ENCODE measurements around the gene ANGEL2. TPM values are rescaled to one million over a fixed set of nuclear protein-coding genes. Genes with fewer than 3 reads are reported as not detected.
A peak's percentile ranks its signal among the peaks of the same experiment; 100 is the strongest.

The ANGEL2 gene
- polyA plus RNA-seq, 1 donor from 2014 or later = 33.1 TPM

GRCh38 chr1:212943393-212943710 is 72.3 kb downstream of the ANGEL2 start:
- Mint-ChIP-seq H3K9me3 (peaks cover 0 to 3% (median 0%) of the 10 kb centered on the region in 3 donors), H3K4me3 (no peak overlapping the region), H3K36me3 (no peaks in the 10 kb centered on the region), H3K4me1 (peaks cover 22 to 28% (median 24%) of the 10 kb centered on the region in 3 donors), H3K27me3 (no peaks in the 10 kb centered on the region), H3K27ac (no peak overlapping the region)

- no peak overlapping the region for H3K27ac Mint-ChIP-seq
- H3K36me3 Mint-ChIP-seq = no peaks in the 10 kb centered on the region
- no peaks in the 10 kb centered on the region for H3K27me3 Mint-ChIP-seq
- H3K4me3 Mint-ChIP-seq = peak overlapping the region in 1 of 4 donors; percentile 4
- peaks cover 23 to 28% (median 24%) of the 10 kb centered on the region in 3 donors for H3K4me1 Mint-ChIP-seq
- H3K9me3 Mint-ChIP-seq = peaks cover 0 to 3% (median 0%) of the 10 kb centered on the region in 3 donors
Measured at GRCh38 chr1:212942679-212943392, 72.8 kb downstream of the ANGEL2 start.

Other genes with a start within 250 kb of the ANGEL2 start
- 71.5 TPM for gene NSL1, start 224.1 kb downstream of the ANGEL2 start, polyA plus RNA-seq
- gene TATDN3, start 224.0 kb downstream of the ANGEL2 start, polyA plus RNA-seq = 30.0 TPM
- gene SPATA45, start 168.2 kb downstream of the ANGEL2 start, polyA plus RNA-seq = 0.80 TPM
- gene FLVCR1, start 157.6 kb downstream of the ANGEL2 start, polyA plus RNA-seq = 3.4 TPM
- gene VASH2, start 65.3 kb downstream of the ANGEL2 start, polyA plus RNA-seq = not detected
- 7.6 TPM for gene RPS6KC1, start 35.4 kb upstream of the ANGEL2 start, polyA plus RNA-seq